Neutrophil (primary cell): ENCODE measurements around the gene ATXN1.

ENCODE experiments used
- H3K27ac ChIP-seq: fragments of 200-600 bp; sonication (generic); 2 replicates; pipeline ENCODE4 v1.5.1; 2016; ENCODE audit warnings: mild to moderate bottlenecking, moderate library complexity
- H3K27me3 ChIP-seq: fragments of 200-600 bp; sonication (generic); 2 replicates; pipeline ENCODE4 v1.6.0; 2016; ENCODE audit warnings: mild to moderate bottlenecking
- H3K36me3 ChIP-seq: fragments of 200-600 bp; sonication (generic); 2 replicates; pipeline ENCODE4 v1.5.1; 2017
- H3K4me1 ChIP-seq, 2 experiments: fragments of 200-600 bp in 1 of 2; sonication (generic) in 1 of 2; 1 replicate in 1 of 2; 2 replicates in 1 of 2; pipeline versions ENCODE4 v1.5.1 to v1.6.1; 2013 to 2016; ENCODE audit warnings: low read depth in 1 of 2, low read length in 1 of 2, mild to moderate bottlenecking in 1 of 2, moderate library complexity in 1 of 2; ENCODE audit not compliant: control insufficient read depth in 1 of 2, insufficient read depth in 1 of 2
- H3K4me3 ChIP-seq, 2 experiments: fragments of 200-600 bp in 1 of 2; sonication (generic) in 1 of 2; 1 replicate in 1 of 2; 2 replicates in 1 of 2; pipeline ENCODE4 v1.5.1; 2013 to 2016; ENCODE audit warnings: low read depth in 1 of 2, low read length in 1 of 2, mild to moderate bottlenecking in 1 of 2, moderate library complexity in 1 of 2
- H3K9me3 ChIP-seq: fragments of 200-600 bp; sonication (generic); 2 replicates; pipeline ENCODE4 v1.5.1; 2016
- TF ChIP-seq, protein P1 (sequence below): fragments of 200-600 bp; sonication (generic); IDR thresholded peaks from 2 replicates; pipeline ENCODE4 v1.5.1; 2016; ENCODE audit warnings: antibody characterized with exemption

Gene ATXN1

DNA sequence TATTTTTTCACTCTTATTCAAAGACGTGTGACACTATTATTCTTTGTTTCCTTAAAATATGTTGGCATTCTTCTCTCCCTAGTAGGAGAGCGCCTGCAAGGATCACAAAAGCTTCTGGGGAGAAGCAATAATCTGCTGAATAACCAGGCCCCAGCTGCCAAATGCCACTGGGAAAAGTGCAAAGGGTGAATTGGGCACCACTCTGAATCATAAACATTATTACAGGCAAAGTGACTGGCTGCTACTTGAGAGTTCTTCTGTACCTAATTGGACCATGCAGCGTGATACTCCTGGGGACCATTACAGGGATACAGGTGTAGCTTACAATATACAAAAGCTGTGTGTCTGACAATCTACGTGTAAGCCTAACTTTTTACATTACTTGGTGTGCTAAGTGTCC, 152.8 kb downstream of the ATXN1 start:
- no peak overlapping the region for H3K27ac ChIP-seq

GRCh38 chr6:16602035-16602434, 159.2 kb downstream of the ATXN1 start:
- H3K9me3 ChIP-seq, result no peaks in the 10 kb centered on the region

More for the DNA sequence above, 152.8 kb downstream of the ATXN1 start:
- no peaks in the 10 kb centered on the region for H3K9me3 ChIP-seq
- peaks cover 10% of the 10 kb centered on the region for H3K36me3 ChIP-seq
- no peak overlapping the region for H3K4me3 ChIP-seq
- no peaks in the 10 kb centered on the region for H3K27me3 ChIP-seq
- TF ChIP-seq, protein P1, sequence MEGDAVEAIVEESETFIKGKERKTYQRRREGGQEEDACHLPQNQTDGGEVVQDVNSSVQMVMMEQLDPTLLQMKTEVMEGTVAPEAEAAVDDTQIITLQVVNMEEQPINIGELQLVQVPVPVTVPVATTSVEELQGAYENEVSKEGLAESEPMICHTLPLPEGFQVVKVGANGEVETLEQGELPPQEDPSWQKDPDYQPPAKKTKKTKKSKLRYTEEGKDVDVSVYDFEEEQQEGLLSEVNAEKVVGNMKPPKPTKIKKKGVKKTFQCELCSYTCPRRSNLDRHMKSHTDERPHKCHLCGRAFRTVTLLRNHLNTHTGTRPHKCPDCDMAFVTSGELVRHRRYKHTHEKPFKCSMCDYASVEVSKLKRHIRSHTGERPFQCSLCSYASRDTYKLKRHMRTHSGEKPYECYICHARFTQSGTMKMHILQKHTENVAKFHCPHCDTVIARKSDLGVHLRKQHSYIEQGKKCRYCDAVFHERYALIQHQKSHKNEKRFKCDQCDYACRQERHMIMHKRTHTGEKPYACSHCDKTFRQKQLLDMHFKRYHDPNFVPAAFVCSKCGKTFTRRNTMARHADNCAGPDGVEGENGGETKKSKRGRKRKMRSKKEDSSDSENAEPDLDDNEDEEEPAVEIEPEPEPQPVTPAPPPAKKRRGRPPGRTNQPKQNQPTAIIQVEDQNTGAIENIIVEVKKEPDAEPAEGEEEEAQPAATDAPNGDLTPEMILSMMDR, result no peak
- H3K4me1 ChIP-seq, result no peaks in the 10 kb centered on the region

GRCh38 chr6:16600701-16601100, 160.6 kb downstream of the ATXN1 start:
- Histone ChIP-seq H3K36me3 (peaks cover 5% of the 10 kb centered on the region), H3K27me3 (no peaks in the 10 kb centered on the region), H3K4me1 (peaks cover 1 to 9% of the 10 kb centered on the region in 2 experiments), H3K9me3 (no peaks in the 10 kb centered on the region), H3K4me3 (no peak overlapping the region), H3K27ac (no peak overlapping the region)
- TF ChIP-seq, protein P1, result no peak

More at GRCh38 chr6:16602035-16602434, 159.2 kb downstream of the ATXN1 start:
- H3K27me3 ChIP-seq, result no peaks in the 10 kb centered on the region
- TF ChIP-seq, protein P1, result no peak
- no peak overlapping the region for H3K27ac ChIP-seq
- peaks cover 0 to 7% of the 10 kb centered on the region in 2 experiments for H3K4me1 ChIP-seq
- H3K36me3 ChIP-seq, result peaks cover 5% of the 10 kb centered on the region
- no peak overlapping the region for H3K4me3 ChIP-seq

DNA sequence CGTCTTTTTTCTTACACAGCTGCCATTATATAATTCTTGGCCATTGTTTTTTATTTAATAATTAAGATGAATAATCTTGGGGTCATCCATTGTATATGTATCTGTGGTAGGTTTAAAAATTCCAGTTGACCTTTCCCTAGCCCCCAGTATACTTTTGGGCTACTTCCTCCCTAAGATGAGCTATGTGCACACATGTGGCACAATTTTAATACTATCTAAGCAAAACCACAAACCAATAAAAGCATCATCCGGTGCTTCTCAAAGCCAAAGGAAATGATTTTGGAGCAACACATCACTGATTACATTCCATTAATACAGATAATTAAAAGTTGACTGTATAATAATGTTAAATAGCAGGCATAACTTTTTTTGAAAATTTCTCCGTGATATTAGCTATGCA, 161.2 kb downstream of the ATXN1 start:
- H3K9me3 ChIP-seq, result no peaks in the 10 kb centered on the region
- TF ChIP-seq, protein P1, result no peak
- H3K27ac ChIP-seq, result no peak overlapping the region
- H3K27me3 ChIP-seq, result no peaks in the 10 kb centered on the region
- no peak overlapping the region for H3K4me3 ChIP-seq
- peaks cover 5% of the 10 kb centered on the region for H3K36me3 ChIP-seq
- peaks cover 8 to 16% of the 10 kb centered on the region in 2 experiments for H3K4me1 ChIP-seq

DNA sequence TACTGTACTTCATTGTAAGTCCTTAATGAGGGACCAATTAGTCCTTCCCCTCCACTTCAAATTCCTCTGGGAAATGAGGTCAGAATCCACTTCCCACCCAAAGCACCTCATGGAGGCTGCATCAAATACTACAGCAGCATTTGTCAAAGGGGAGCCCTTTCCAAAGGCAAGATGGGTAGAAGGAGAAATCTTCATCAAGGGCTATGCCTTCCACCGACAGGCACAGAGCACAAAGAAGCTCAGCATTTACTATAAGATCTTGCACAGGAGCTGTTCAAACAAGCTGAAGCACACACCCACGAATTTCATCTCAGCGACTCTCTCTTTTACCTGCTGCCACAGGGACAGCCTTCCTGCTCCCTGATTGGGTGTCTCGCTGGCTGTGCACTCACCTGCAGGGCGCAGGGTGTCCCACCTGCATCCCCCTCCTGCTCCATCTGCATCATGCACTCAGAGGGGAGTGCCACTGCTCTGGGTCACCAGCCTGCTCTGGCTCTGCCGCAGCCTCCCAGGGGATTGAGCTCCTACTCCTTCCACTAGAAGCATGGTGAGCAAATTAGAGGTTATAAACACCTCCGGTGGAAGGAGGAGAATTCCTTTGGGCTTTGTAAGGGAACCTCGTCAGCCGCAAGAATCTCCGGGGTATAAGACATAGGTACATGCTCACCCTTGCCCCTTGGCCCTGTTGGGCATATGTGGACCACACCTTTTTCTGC, 164.5 kb downstream of the ATXN1 start:
- no peaks in the 10 kb centered on the region for H3K36me3 ChIP-seq
- no peaks in the 10 kb centered on the region for H3K9me3 ChIP-seq
- H3K4me3 ChIP-seq, result no peak overlapping the region
- no peaks in the 10 kb centered on the region for H3K27me3 ChIP-seq
- TF ChIP-seq, protein P1, result no peak
- no peak overlapping the region for H3K27ac ChIP-seq
- peaks cover 14 to 29% of the 10 kb centered on the region in 2 experiments for H3K4me1 ChIP-seq
